GM10266 (cell line): ENCODE results near the gene NES.

Experiments
- DNase-seq: peaks from one replicate; pipeline ENCODE4 v3.0.0; 2012; ENCODE audit errors: extremely low spot score
- CTCF ChIP-seq: IDR thresholded peaks from 2 replicates; pipeline ENCODE4 v1.5.1; 2012; ENCODE audit warnings: mild to moderate bottlenecking, low read depth; ENCODE audit not compliant: control insufficient read depth, insufficient read depth; ENCODE audit errors: missing control alignments

Gene NES

GRCh38 chr1:156714830-156715229 is 37.6 kb upstream of the NES start:
- no peak for TF ChIP-seq CTCF
- no peak for DNase-seq

GRCh38 chr1:156712626-156713025 is 35.4 kb upstream of the NES start:
- no peak for DNase-seq
- no peak for TF ChIP-seq CTCF

- no peak for TF ChIP-seq CTCF
- no peak for DNase-seq
Observed at GRCh38 chr1:156711011-156711817, 34.0 kb upstream of the NES start.

- TF ChIP-seq CTCF: no peak
- DNase-seq: no peak
Observed at GRCh38 chr1:156709757-156710489, 32.7 kb upstream of the NES start.

- TF ChIP-seq CTCF: no peak
- DNase-seq: no peak
Observed at GRCh38 chr1:156709031-156709430, 31.8 kb upstream of the NES start.

- no peak for DNase-seq
- no peak for TF ChIP-seq CTCF
Observed at GRCh38 chr1:156708218-156708661, 31.0 kb upstream of the NES start.
